Suprapubic skin (tissue), 4 donors: ENCODE measurements around the gene ARMC2.

Experiments
- EP300 ChIP-seq: sonication (generic); formaldehyde crosslinking; IDR thresholded peaks from one replicate; pipeline ENCODE4 v1.6.1; 2017; ENCODE audit warnings: antibody characterized with exemption
- POLR2A ChIP-seq, 2 donors: fragments of 450-650 bp; IDR thresholded peaks; one replicate each; pipeline ENCODE4 v1.6.1; 2017; ENCODE audit warnings: antibody characterized with exemption in 2 of 2, mild to moderate bottlenecking in 2 of 2, moderate library complexity in 2 of 2
- POLR2AphosphoS5 ChIP-seq, 3 donors: sonication (generic); formaldehyde crosslinking; IDR thresholded peaks; one replicate each; pipeline ENCODE4 v1.6.1; 2017; ENCODE audit warnings: antibody characterized with exemption in 3 of 3
- TF ChIP-seq, protein P1 (sequence below), 2 donors: fragments of 200-600 bp in 1 of 2; fragments of 450-650 bp in 1 of 2; sonication (generic) in 1 of 2; IDR thresholded peaks; one replicate each; pipeline ENCODE4 v1.5.1; 2016 to 2019; ENCODE audit warnings: antibody characterized with exemption in 2 of 2, mild to moderate bottlenecking in 1 of 2, moderate library complexity in 1 of 2

GRCh38 chr6:108840919-108841318 is 7.3 kb upstream of the ARMC2 start:
- TF ChIP-seq, protein P1, sequence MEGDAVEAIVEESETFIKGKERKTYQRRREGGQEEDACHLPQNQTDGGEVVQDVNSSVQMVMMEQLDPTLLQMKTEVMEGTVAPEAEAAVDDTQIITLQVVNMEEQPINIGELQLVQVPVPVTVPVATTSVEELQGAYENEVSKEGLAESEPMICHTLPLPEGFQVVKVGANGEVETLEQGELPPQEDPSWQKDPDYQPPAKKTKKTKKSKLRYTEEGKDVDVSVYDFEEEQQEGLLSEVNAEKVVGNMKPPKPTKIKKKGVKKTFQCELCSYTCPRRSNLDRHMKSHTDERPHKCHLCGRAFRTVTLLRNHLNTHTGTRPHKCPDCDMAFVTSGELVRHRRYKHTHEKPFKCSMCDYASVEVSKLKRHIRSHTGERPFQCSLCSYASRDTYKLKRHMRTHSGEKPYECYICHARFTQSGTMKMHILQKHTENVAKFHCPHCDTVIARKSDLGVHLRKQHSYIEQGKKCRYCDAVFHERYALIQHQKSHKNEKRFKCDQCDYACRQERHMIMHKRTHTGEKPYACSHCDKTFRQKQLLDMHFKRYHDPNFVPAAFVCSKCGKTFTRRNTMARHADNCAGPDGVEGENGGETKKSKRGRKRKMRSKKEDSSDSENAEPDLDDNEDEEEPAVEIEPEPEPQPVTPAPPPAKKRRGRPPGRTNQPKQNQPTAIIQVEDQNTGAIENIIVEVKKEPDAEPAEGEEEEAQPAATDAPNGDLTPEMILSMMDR (IDR thresholded peaks at IDR 0.05) = no peak
- no peak for TF ChIP-seq POLR2AphosphoS5 (IDR thresholded peaks at IDR 0.05)
- no peak for TF ChIP-seq POLR2A (IDR thresholded peaks at IDR 0.05)
- TF ChIP-seq EP300 = no peak
